Thyroid gland (tissue), 4 donors: ENCODE data around the gene CZIB. TPM values are rescaled to one million over a fixed set of nuclear protein-coding genes. Genes with fewer than 3 reads are reported as not detected.

ENCODE experiments used
- DNase-seq, 2 donors: peaks; one replicate each; pipeline ENCODE4 v3.0.0-alpha.2; 2019
- H3K27ac ChIP-seq, 3 donors: fragments of 200-600 bp; sonication (generic); 1 replicate in 2 of 3; 2 replicates in 1 of 3; pipeline ENCODE4 v1.5.1; 2016 to 2019; ENCODE audit warnings: mild to moderate bottlenecking in 1 of 3, moderate library complexity in 1 of 3
- H3K27me3 ChIP-seq: fragments of 200-600 bp; sonication (generic); one replicate; pipeline ENCODE4 v1.5.1; 2019
- H3K36me3 ChIP-seq, 2 donors: fragments of 200-600 bp; sonication (generic); one replicate each; pipeline ENCODE4 v1.5.1; 2016 to 2019
- H3K4me1 ChIP-seq, 2 donors: fragments of 200-600 bp; sonication (generic); one replicate each; pipeline ENCODE4 v1.5.1; 2017 to 2019
- H3K4me3 ChIP-seq, 3 donors: fragments of 200-600 bp; sonication (generic); replicated peaks in 1 of 3; 1 replicate in 2 of 3; 2 replicates in 1 of 3; pipeline ENCODE4 v1.5.1; 2016; ENCODE audit warnings: mild to moderate bottlenecking in 1 of 3
- H3K9me3 ChIP-seq: fragments of 200-600 bp; sonication (generic); one replicate; pipeline ENCODE4 v1.5.1; 2017
- CTCF ChIP-seq, 6 experiments: fragments of 200-600 bp in 3 of 6; fragments of 450-650 bp in 3 of 6; sonication (generic) in 3 of 6; IDR thresholded peaks; one replicate each; pipeline ENCODE4 v1.5.1; 2016 to 2019; ENCODE audit warnings: antibody characterized with exemption in 6 of 6, mild to moderate bottlenecking in 2 of 6, inconsistent platforms in 1 of 6, moderate library complexity in 1 of 6
- POLR2A ChIP-seq, 2 donors: fragments of 450-650 bp; IDR thresholded peaks; one replicate each; pipeline ENCODE4 v1.6.1; 2017; ENCODE audit warnings: antibody characterized with exemption in 2 of 2, mild to moderate bottlenecking in 2 of 2, moderate library complexity in 1 of 2
- WGBS, 2 donors: methylation state at CpG; one replicate each; pipeline ENCODE4 v1.1.5; 2017; 5-methylcytosine and 5-hydroxymethylcytosine counted together
- intact Hi-C: fragments of 100-400 bp; cut with DNase I; formaldehyde crosslinking; loops from one replicate; pipeline ENCODE4 v1.15.1; 2023
- total RNA-seq, 4 donors: library from RNA; depleted of rRNA; stranded (reverse); fragments of >200 nt; gene quantifications; one replicate each; pipeline ENCODE4 v1.2.3, GENCODE V29; 2016

Gene CZIB
- total RNA-seq, 4 donors from 2014 or later: 37.6 to 67.9 (median 56.7) TPM

- Histone ChIP-seq H3K4me1 (no peaks in the 10 kb centered on the region), H3K4me3 (no peak overlapping the region), H3K27me3 (no peaks in the 10 kb centered on the region), H3K27ac (no peak overlapping the region), H3K36me3 (peaks cover 41 to 70% of the 10 kb centered on the region in 2 donors), H3K9me3 (no peaks in the 10 kb centered on the region)
- 92 to 93% methylated on average over 5 of the region's 5 CpGs for WGBS, 2 donors
- TF ChIP-seq POLR2A (IDR thresholded peaks at IDR 0.05) (no peak), CTCF (IDR thresholded peaks at IDR 0.05) (no peak)
- intact Hi-C loops: no loop called here
- no peak for DNase-seq
These were observed 37.1 kb upstream of the CZIB start for GRCh38 chr1:53257454-53258081.

GRCh38 chr1:53256511-53257453 lies 36.3 kb upstream of the CZIB start:
- peaks cover 33 to 62% of the 10 kb centered on the region in 2 donors for H3K36me3 ChIP-seq
- no peak for DNase-seq
- no peaks in the 10 kb centered on the region for H3K4me1 ChIP-seq
- no peaks in the 10 kb centered on the region for H3K27me3 ChIP-seq
- no peak overlapping the region for H3K4me3 ChIP-seq
- no peaks in the 10 kb centered on the region for H3K9me3 ChIP-seq
- intact Hi-C loops: no loop called here
- no peak for TF ChIP-seq POLR2A (IDR thresholded peaks at IDR 0.05)
- no peak for TF ChIP-seq CTCF (IDR thresholded peaks at IDR 0.05)
- WGBS, 2 donors: 95% methylated on average over 11 of the region's 11 CpGs
- no peak overlapping the region for H3K27ac ChIP-seq

GRCh38 chr1:53255031-53255430 lies 34.6 kb upstream of the CZIB start:
- intact Hi-C loops: no loop called here
- H3K27me3 ChIP-seq: no peaks in the 10 kb centered on the region
- no peak overlapping the region for H3K27ac ChIP-seq

GRCh38 chr1:53254011-53254640 lies 33.7 kb upstream of the CZIB start:
- Histone ChIP-seq H3K4me1 (peaks cover 6 to 9% of the 10 kb centered on the region in 2 donors), H3K36me3 (peaks cover 15 to 39% of the 10 kb centered on the region in 2 donors), H3K4me3 (no peak overlapping the region), H3K27me3 (no peaks in the 10 kb centered on the region), H3K9me3 (no peaks in the 10 kb centered on the region), H3K27ac (no peak overlapping the region)
- DNase-seq: no peak
- intact Hi-C loops: no loop called here
- TF ChIP-seq POLR2A (IDR thresholded peaks at IDR 0.05) (no peak), CTCF (IDR thresholded peaks at IDR 0.05) (no peak)
- 82 to 84% methylated on average over 4 of the region's 4 CpGs for WGBS, 2 donors

More at GRCh38 chr1:53255031-53255430, 34.6 kb upstream of the CZIB start:
- H3K36me3 ChIP-seq: peaks cover 18 to 46% of the 10 kb centered on the region in 2 donors
- H3K4me1 ChIP-seq: peaks cover 0 to under 1% of the 10 kb centered on the region in 2 donors
- no peaks in the 10 kb centered on the region for H3K9me3 ChIP-seq
- 95 to 96% methylated on average over 4 of the region's 4 CpGs for WGBS, 2 donors
- DNase-seq: no peak
- H3K4me3 ChIP-seq: no peak overlapping the region
- no peak for TF ChIP-seq POLR2A (IDR thresholded peaks at IDR 0.05)
- no peak for TF ChIP-seq CTCF (IDR thresholded peaks at IDR 0.05)
